Activated T-cell treated with anti-CD3 and anti-CD28 coated beads for 4 hours (primary cell): Measurements from ENCODE around the gene RADIL.

Experiments
- DNase-seq: peaks from one replicate; pipeline ENCODE4 v3.0.0-alpha.2; 2020

RADIL gene

GRCh38 chr7:4882169-4883032 is 1.1 kb downstream of the RADIL start:
- no peak for DNase-seq

GRCh38 chr7:4880218-4880617 is 3.3 kb downstream of the RADIL start:
- no peak for DNase-seq

GRCh38 chr7:4879396-4880081 is 4.0 kb downstream of the RADIL start:
- DNase-seq = no peak

GRCh38 chr7:4878336-4879335 is 4.9 kb downstream of the RADIL start:
- DNase-seq = no peak

- no peak for DNase-seq
Measured at GRCh38 chr7:4876586-4876985, 6.9 kb downstream of the RADIL start.

GRCh38 chr7:4875391-4875790 is 8.1 kb downstream of the RADIL start:
- no peak for DNase-seq

GRCh38 chr7:4873071-4873944 is 10.2 kb downstream of the RADIL start:
- no peak for DNase-seq

- DNase-seq = no peak
Measured at GRCh38 chr7:4871930-4872675, 11.4 kb downstream of the RADIL start.

- no peak for DNase-seq
Measured at GRCh38 chr7:4871056-4871680, 12.3 kb downstream of the RADIL start.

GRCh38 chr7:4868493-4868892 is 15.0 kb downstream of the RADIL start:
- no peak for DNase-seq

GRCh38 chr7:4866528-4867496 is 16.7 kb downstream of the RADIL start:
- no peak for DNase-seq

GRCh38 chr7:4862156-4862555 is 21.4 kb downstream of the RADIL start:
- no peak for DNase-seq

GRCh38 chr7:4861673-4862072 is 21.8 kb downstream of the RADIL start, which contains the start of gene PAPOLB:
Gene PAPOLB, minus strand, starts transcription at chr7:4862030. Its CDS starts 220 bp downstream, at chr7:4861810.
- no peak for DNase-seq

- DNase-seq = no peak
Measured at GRCh38 chr7:4861227-4861626, 22.3 kb downstream of the RADIL start.

GRCh38 chr7:4857189-4857588 is 26.3 kb downstream of the RADIL start:
- no peak for DNase-seq

- no peak for DNase-seq
Measured at GRCh38 chr7:4856336-4857057, 27.0 kb downstream of the RADIL start.

- DNase-seq = no peak
Measured at GRCh38 chr7:4854916-4855315, 28.6 kb downstream of the RADIL start.
